Gastroesophageal sphincter (tissue), 3 donors: ENCODE data around the gene DYSF.

Experiments
- EP300 ChIP-seq: sonication (generic); formaldehyde crosslinking; IDR thresholded peaks from one replicate; pipeline ENCODE4 v1.6.1; 2017; ENCODE audit warnings: antibody characterized with exemption, mild to moderate bottlenecking
- POLR2A ChIP-seq, 2 donors: fragments of 450-650 bp; IDR thresholded peaks; one replicate each; pipeline ENCODE4 v1.6.1; 2017; ENCODE audit warnings: antibody characterized with exemption in 2 of 2, mild to moderate bottlenecking in 2 of 2, moderate library complexity in 1 of 2
- POLR2AphosphoS5 ChIP-seq: sonication (generic); formaldehyde crosslinking; IDR thresholded peaks from one replicate; pipeline ENCODE4 v1.6.1; 2017; ENCODE audit warnings: antibody characterized with exemption
- TF ChIP-seq, protein P1 (sequence below), 4 experiments: fragments of 200-600 bp in 2 of 4; fragments of 450-650 bp in 2 of 4; sonication (generic) in 1 of 4; IDR thresholded peaks; one replicate each; pipeline ENCODE4 v1.5.1; 2017 to 2019; ENCODE audit warnings: antibody characterized with exemption in 4 of 4, mild to moderate bottlenecking in 2 of 4, moderate library complexity in 2 of 4

- TF ChIP-seq EP300 (no peak), POLR2A (IDR thresholded peaks at IDR 0.05) (no peak), POLR2AphosphoS5 (no peak)
- TF ChIP-seq, protein P1, sequence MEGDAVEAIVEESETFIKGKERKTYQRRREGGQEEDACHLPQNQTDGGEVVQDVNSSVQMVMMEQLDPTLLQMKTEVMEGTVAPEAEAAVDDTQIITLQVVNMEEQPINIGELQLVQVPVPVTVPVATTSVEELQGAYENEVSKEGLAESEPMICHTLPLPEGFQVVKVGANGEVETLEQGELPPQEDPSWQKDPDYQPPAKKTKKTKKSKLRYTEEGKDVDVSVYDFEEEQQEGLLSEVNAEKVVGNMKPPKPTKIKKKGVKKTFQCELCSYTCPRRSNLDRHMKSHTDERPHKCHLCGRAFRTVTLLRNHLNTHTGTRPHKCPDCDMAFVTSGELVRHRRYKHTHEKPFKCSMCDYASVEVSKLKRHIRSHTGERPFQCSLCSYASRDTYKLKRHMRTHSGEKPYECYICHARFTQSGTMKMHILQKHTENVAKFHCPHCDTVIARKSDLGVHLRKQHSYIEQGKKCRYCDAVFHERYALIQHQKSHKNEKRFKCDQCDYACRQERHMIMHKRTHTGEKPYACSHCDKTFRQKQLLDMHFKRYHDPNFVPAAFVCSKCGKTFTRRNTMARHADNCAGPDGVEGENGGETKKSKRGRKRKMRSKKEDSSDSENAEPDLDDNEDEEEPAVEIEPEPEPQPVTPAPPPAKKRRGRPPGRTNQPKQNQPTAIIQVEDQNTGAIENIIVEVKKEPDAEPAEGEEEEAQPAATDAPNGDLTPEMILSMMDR (IDR thresholded peaks at IDR 0.05) = no peak
These were observed 151.4 kb downstream of the DYSF start for GRCh38 chr2:71604726-71605120.
